Endothelial cell of umbilical vein (primary cell): ENCODE measurements around the gene DGCR2. TPM values are rescaled to one million over a fixed set of nuclear protein-coding genes. Genes with fewer than 3 reads are reported as not detected.

Experiments
- BruUV-seq: library from RNA; stranded (reverse); fragments of 400-500 nt; replicated peaks from 2 replicates; lab custom pipeline; 2021; lab: Mats Ljungman, UMichigan
- CTCF ChIA-PET: fragments of 300-600, 350-600 bp; sonication (Branson Sonifier 250); formaldehyde crosslinking; loops from one replicate; lab custom pipeline; 2021; ENCODE audit warnings: antibody characterized with exemption, inconsistent platforms; lab: Charles Lee
- POLR2A ChIA-PET: fragments of 300-600, 350-600 bp; sonication (Branson Sonifier 250); formaldehyde crosslinking; loops from one replicate; lab custom pipeline; 2021; ENCODE audit warnings: antibody characterized with exemption, inconsistent platforms; lab: Charles Lee
- DNase-seq: peaks from one replicate; pipeline ENCODE4 v3.0.0-alpha.2; 2011; ENCODE audit warnings: low read depth, low spot score
- FAIRE-seq: peaks from 2 replicates; lab custom pipeline; 2011; peaks lifted over from hg19 to GRCh38; lab: Jason Lieb, UNC
- H2AFZ ChIP-seq: 2 replicates; pipeline ENCODE4 v1.6.0; 2012; ENCODE audit warnings: low read depth, low read length, control low read depth, inconsistent platforms
- H3K27ac ChIP-seq: 2 replicates; pipeline ENCODE4 v1.5.1; 2011; ENCODE audit warnings: low read depth, mild to moderate bottlenecking, control low read depth, low read length, moderate library complexity; ENCODE audit not compliant: insufficient read depth
- H3K27me3 ChIP-seq, 2 experiments: 2 replicates each; pipeline versions ENCODE4 v1.6.0 to v1.6.1; 2011; ENCODE audit warnings: low read length in 2 of 2, mixed read lengths in 1 of 2; ENCODE audit not compliant: control insufficient read depth in 2 of 2, insufficient read depth in 2 of 2
- H3K36me3 ChIP-seq, 2 experiments: 2 replicates in 1 of 2; 3 replicates in 1 of 2; pipeline ENCODE4 v1.5.1; 2011; ENCODE audit warnings: low read length in 2 of 2, mild to moderate bottlenecking in 1 of 2, moderate library complexity in 1 of 2; ENCODE audit not compliant: control insufficient read depth in 2 of 2, insufficient read depth in 2 of 2; ENCODE audit errors: extremely low read depth in 1 of 2
- H3K4me1 ChIP-seq: 3 replicates; pipeline ENCODE4 v1.5.1; 2011; ENCODE audit warnings: mild to moderate bottlenecking, low read length; ENCODE audit not compliant: control insufficient read depth, insufficient read depth; ENCODE audit errors: extremely low read depth
- H3K4me2 ChIP-seq: 2 replicates; pipeline ENCODE4 v1.6.1; 2011; ENCODE audit warnings: low read length, control low read depth, mixed read lengths; ENCODE audit not compliant: insufficient read depth
- H3K4me3 ChIP-seq, 3 experiments: fragments of 200-600 bp in 1 of 3; sonication (generic), shearing (Covaris generic) in 1 of 3; replicated peaks in 1 of 3; 2 replicates each; pipeline ENCODE4 v1.5.1; 2011 to 2016; ENCODE audit warnings: control low read depth in 3 of 3, low read length in 3 of 3, mild to moderate bottlenecking in 2 of 3, inconsistent platforms in 1 of 3, low read depth in 1 of 3, moderate library complexity in 1 of 3; ENCODE audit not compliant: insufficient read depth in 1 of 3
- H3K79me2 ChIP-seq: 2 replicates; pipeline ENCODE4 v1.6.0; 2012; ENCODE audit warnings: low read length, inconsistent platforms; ENCODE audit not compliant: control insufficient read depth, insufficient read depth
- H3K9ac ChIP-seq: replicated peaks from 2 replicates; pipeline ENCODE3; 2011; ENCODE audit warnings: low read length, control low read depth; ENCODE audit not compliant: insufficient read depth; ENCODE audit errors: extremely low read depth
- H3K9me1 ChIP-seq: replicated peaks from 3 replicates; pipeline ENCODE4 v1.6.0; 2011; ENCODE audit warnings: mild to moderate bottlenecking, low read length; ENCODE audit not compliant: control insufficient read depth, insufficient read depth; ENCODE audit errors: extremely low read depth
- H3K9me3 ChIP-seq: replicated peaks from 2 replicates; pipeline ENCODE4 v1.5.1; 2012; ENCODE audit warnings: low read length, inconsistent platforms; ENCODE audit not compliant: control insufficient read depth, insufficient read depth
- H4K20me1 ChIP-seq: replicated peaks from 2 replicates; pipeline ENCODE3; 2011; ENCODE audit warnings: mild to moderate bottlenecking, low read length; ENCODE audit not compliant: control insufficient read depth, insufficient read depth; ENCODE audit errors: extremely low read depth
- EZH2 ChIP-seq: IDR thresholded peaks from 2 replicates; pipeline ENCODE4 v1.6.1; 2012; ENCODE audit warnings: borderline replicate concordance, low read depth, mild to moderate bottlenecking, moderate library complexity, low read length, inconsistent platforms; ENCODE audit not compliant: severe bottlenecking
- FOS ChIP-seq: IDR thresholded peaks from 2 replicates; pipeline ENCODE4 v1.6.1; 2011; ENCODE audit warnings: mild to moderate bottlenecking, low read length, moderate library complexity, borderline replicate concordance; ENCODE audit not compliant: insufficient read depth
- GATA2 ChIP-seq: IDR thresholded peaks from 2 replicates; pipeline ENCODE4 v1.7.0; 2011; ENCODE audit warnings: low read depth, mild to moderate bottlenecking, moderate library complexity, mixed read lengths, low read length; ENCODE audit not compliant: insufficient read length, insufficient read depth
- JUN ChIP-seq: IDR thresholded peaks from 2 replicates; pipeline ENCODE4 v1.6.1; 2011; ENCODE audit warnings: borderline replicate concordance, low read depth; ENCODE audit not compliant: insufficient read length, insufficient read depth
- MAX ChIP-seq: IDR thresholded peaks from 2 replicates; pipeline ENCODE4 v1.6.1; 2011; ENCODE audit not compliant: insufficient read depth, insufficient read length
- MYC ChIP-seq: IDR thresholded peaks from one replicate; pipeline ENCODE4 v1.6.1; 2011; ENCODE audit warnings: mild to moderate bottlenecking, low read depth, low read length
- POLR2A ChIP-seq: IDR thresholded peaks from 2 replicates; pipeline ENCODE4 v1.6.1; 2012; ENCODE audit warnings: low read depth, mild to moderate bottlenecking, control low read depth, low read length
- POLR2AphosphoS5 ChIP-seq: IDR thresholded peaks from 2 replicates; pipeline ENCODE4 v1.6.1; 2012; ENCODE audit warnings: low read depth, mild to moderate bottlenecking, control low read depth, low read length, moderate library complexity; ENCODE audit not compliant: insufficient read depth
- dilution Hi-C: fragments of 300-500 bp; cut with MboI; formaldehyde crosslinking; loops from one replicate; pipeline ENCODE4 v1.15.0; 2019; ENCODE audit warnings: low sequenced_read_pairs; ENCODE audit not compliant: extremely low pct_ligation_motif_present
- intact Hi-C: fragments of 100-400 bp; cut with micrococcal nuclease; formaldehyde crosslinking; loops from one replicate; pipeline ENCODE4 v1.10.0; 2022
- polyA plus RNA-seq, 4 experiments: library from polyadenylated mRNA; depleted of rRNA in 3 of 4; stranded (reverse) in 3 of 4; unstranded in 1 of 4; fragments of >200 nt; gene quantifications; 2 replicates each; pipeline versions ENCODE4 v1.2.1 to v1.2.3, GENCODE V29; 2011 to 2012; ENCODE audit warnings: missing spikeins in 1 of 4
- total RNA-seq: library from RNA; stranded (reverse); gene quantifications from 2 replicates; pipeline ENCODE4 v1.2.3, GENCODE V29; 2021
- TF ChIP-seq, protein P1 (sequence below), 2 donors: IDR thresholded peaks; 1 replicate in 1 of 2; 2 replicates in 1 of 2; pipeline ENCODE4 v1.5.1; 2011; ENCODE audit warnings: low read length in 2 of 2, mild to moderate bottlenecking in 2 of 2, moderate library complexity in 2 of 2, control low read depth in 1 of 2, inconsistent platforms in 1 of 2, low read depth in 1 of 2; ENCODE audit not compliant: insufficient read depth in 1 of 2; ENCODE audit errors: extremely low read depth in 1 of 2

The DGCR2 gene
- total and polyA plus RNA-seq, 2 donors (not counting 3 experiments of a cell fraction or from before 2014, with no cell fraction given) = 44.8 to 51.2 TPM

DNA sequence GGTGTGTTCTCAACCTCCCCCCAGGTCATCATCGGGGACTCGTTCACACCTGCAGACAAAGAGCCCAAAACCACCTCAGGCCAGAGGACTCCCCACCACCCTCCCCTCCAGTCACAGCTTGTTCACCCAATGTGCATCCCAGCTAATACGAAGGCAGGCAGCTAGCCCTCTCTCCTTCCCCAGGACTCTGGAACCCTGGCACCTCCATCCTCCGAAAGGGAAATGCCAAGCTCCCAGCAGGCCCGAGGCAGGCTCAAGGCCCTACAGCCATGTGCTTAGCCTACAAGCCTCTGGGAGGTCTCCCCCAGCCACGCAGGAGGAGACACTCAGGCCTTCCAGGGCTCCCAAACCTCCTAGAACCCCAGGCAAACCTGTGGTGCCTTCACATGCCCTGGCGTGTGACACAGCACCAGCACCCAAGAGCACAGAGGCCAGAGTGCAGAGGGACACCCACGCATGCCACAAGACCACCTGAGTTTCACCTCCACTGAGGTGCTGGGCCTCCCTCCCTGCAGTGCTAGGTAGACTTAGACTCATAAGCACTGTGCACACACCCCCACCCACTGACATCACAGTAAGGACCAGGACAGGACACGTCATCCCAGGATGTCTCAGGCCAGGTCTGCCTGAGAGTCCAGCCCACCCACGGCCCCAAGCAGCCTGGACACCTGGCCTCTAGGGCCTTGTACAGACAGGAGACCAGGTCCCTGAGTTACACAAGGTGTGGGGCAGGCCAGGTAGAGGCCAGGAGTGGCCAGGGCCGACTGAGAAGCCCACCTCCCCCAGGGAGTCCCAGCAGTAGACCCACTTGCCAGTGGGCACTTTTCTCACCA is 15.4 kb upstream of the DGCR2 start:
- no peak overlapping the region for H3K4me2 ChIP-seq
- no peaks in the 10 kb centered on the region for H3K9me1 ChIP-seq
- H3K9ac ChIP-seq = no peak overlapping the region
- H3K9me3 ChIP-seq = no peaks in the 10 kb centered on the region
- DNase-seq (no peak), FAIRE-seq (no peak)
- intact Hi-C loops (no loop called here), dilution Hi-C loops (no loop called here)
- H3K4me3 ChIP-seq = no peak overlapping the region
- no peaks in the 10 kb centered on the region for H3K79me2 ChIP-seq
- BruUV-seq = no TSS peak
- H3K36me3 ChIP-seq = peaks cover 16 to 75% of the 10 kb centered on the region in 2 experiments
- ChIA-PET CTCF (no interaction called here), POLR2A (no interaction called here)
- no peaks in the 10 kb centered on the region for H4K20me1 ChIP-seq
- TF ChIP-seq POLR2AphosphoS5 = no peak
- no peak for TF ChIP-seq POLR2A
- TF ChIP-seq FOS = no peak
- no peak for TF ChIP-seq GATA2
- no peak for TF ChIP-seq JUN
- TF ChIP-seq, protein P1, sequence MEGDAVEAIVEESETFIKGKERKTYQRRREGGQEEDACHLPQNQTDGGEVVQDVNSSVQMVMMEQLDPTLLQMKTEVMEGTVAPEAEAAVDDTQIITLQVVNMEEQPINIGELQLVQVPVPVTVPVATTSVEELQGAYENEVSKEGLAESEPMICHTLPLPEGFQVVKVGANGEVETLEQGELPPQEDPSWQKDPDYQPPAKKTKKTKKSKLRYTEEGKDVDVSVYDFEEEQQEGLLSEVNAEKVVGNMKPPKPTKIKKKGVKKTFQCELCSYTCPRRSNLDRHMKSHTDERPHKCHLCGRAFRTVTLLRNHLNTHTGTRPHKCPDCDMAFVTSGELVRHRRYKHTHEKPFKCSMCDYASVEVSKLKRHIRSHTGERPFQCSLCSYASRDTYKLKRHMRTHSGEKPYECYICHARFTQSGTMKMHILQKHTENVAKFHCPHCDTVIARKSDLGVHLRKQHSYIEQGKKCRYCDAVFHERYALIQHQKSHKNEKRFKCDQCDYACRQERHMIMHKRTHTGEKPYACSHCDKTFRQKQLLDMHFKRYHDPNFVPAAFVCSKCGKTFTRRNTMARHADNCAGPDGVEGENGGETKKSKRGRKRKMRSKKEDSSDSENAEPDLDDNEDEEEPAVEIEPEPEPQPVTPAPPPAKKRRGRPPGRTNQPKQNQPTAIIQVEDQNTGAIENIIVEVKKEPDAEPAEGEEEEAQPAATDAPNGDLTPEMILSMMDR (IDR thresholded peaks at IDR 0.05; ENCODE audit: extremely low read depth in 1 of 2, insufficient read depth in 1 of 2, low read depth in 1 of 2, low read length in 2 of 2) = no peak
- no peak for TF ChIP-seq MAX
- TF ChIP-seq EZH2 = no peak
- no peak for TF ChIP-seq MYC
- no peak overlapping the region for H2AFZ ChIP-seq
- no peak overlapping the region for H3K27ac ChIP-seq
- no peaks in the 10 kb centered on the region for H3K4me1 ChIP-seq
- H3K27me3 ChIP-seq = no peaks in the 10 kb centered on the region
